Adrenal gland (tissue), 5 donors: ENCODE data around the gene EXOC4.

ENCODE experiments used
- CTCF ChIP-seq, 6 experiments: fragments of 450-650 bp in 4 of 6; fragments of 200-600 bp in 2 of 6; sonication (generic) in 1 of 6; IDR thresholded peaks; 1 replicate in 5 of 6; 2 replicates in 1 of 6; pipeline versions ENCODE4 v1.5.1 to v1.8.0; 2016 to 2021; ENCODE audit warnings: antibody characterized with exemption in 6 of 6, mild to moderate bottlenecking in 2 of 6, moderate library complexity in 1 of 6
- POLR2A ChIP-seq, 2 donors: fragments of 450-650 bp; IDR thresholded peaks; one replicate each; pipeline ENCODE4 v1.6.1; 2017; ENCODE audit warnings: antibody characterized with exemption in 2 of 2, mild to moderate bottlenecking in 2 of 2, moderate library complexity in 1 of 2
- donor health status: DM: no; HTN: no; CAD: no.

GRCh38 chr7:133391206-133391605 is 138.3 kb downstream of the EXOC4 start:
- no peak for TF ChIP-seq CTCF (IDR thresholded peaks at IDR 0.05)
- TF ChIP-seq POLR2A (IDR thresholded peaks at IDR 0.05) = no peak
